Naive thymus-derived CD4-positive, alpha-beta T cell (primary cell): ENCODE measurements around the gene PLEKHA1. TPM values are rescaled to one million over a fixed set of nuclear protein-coding genes. Genes with fewer than 3 reads are reported as not detected.

Experiments used
- ATAC-seq: fragments of 150-1000 bp; cut with Tn5 transposase; 2 replicates; pipeline ENCODE4 v1.10.0; 2021; ENCODE audit warnings: mild to moderate bottlenecking, moderate library complexity
- CTCF ChIA-PET: fragments of 350-600 bp; sonication (Branson Sonifier 250); formaldehyde crosslinking; loops from one replicate; lab custom pipeline; 2021; ENCODE audit warnings: antibody characterized with exemption; lab: Charles Lee
- POLR2A ChIA-PET: fragments of 350-600 bp; sonication (Branson Sonifier 250); formaldehyde crosslinking; loops from one replicate; lab custom pipeline; 2021; ENCODE audit warnings: antibody characterized with exemption, inconsistent platforms; lab: Charles Lee
- DNase-seq, 9 donors: peaks; one replicate each; pipeline versions ENCODE4 v3.0.0 to v3.0.0-alpha.2; 2020 to 2022; ENCODE audit warnings: mixed read lengths in 1 of 9
- H3K27ac ChIP-seq: one replicate; pipeline ENCODE4 v1.7.0; 2013; ENCODE audit warnings: mild to moderate bottlenecking, low read depth, low read length, moderate library complexity
- H3K27me3 ChIP-seq, 2 donors: one replicate each; pipeline ENCODE4 v1.7.0; 2013; ENCODE audit warnings: low read length in 2 of 2, mild to moderate bottlenecking in 2 of 2, moderate library complexity in 2 of 2; ENCODE audit not compliant: control insufficient read depth in 2 of 2, insufficient read depth in 2 of 2
- H3K36me3 ChIP-seq, 3 experiments: 1 replicate in 2 of 3; 2 replicates in 1 of 3; pipeline ENCODE4 v1.7.0; 2013; ENCODE audit warnings: low read length in 3 of 3, mild to moderate bottlenecking in 3 of 3, moderate library complexity in 1 of 3; ENCODE audit not compliant: insufficient read depth in 3 of 3, control insufficient read depth in 2 of 3
- H3K4me1 ChIP-seq, 2 donors: one replicate each; pipeline ENCODE4 v1.7.0; 2013; ENCODE audit warnings: low read length in 2 of 2, mild to moderate bottlenecking in 2 of 2, moderate library complexity in 1 of 2; ENCODE audit not compliant: control insufficient read depth in 2 of 2, insufficient read depth in 2 of 2
- H3K4me3 ChIP-seq: 2 replicates; pipeline ENCODE4 v1.7.0; 2013; ENCODE audit warnings: mild to moderate bottlenecking, low read length
- H3K9me3 ChIP-seq, 3 experiments: 1 replicate in 2 of 3; 2 replicates in 1 of 3; pipeline ENCODE4 v1.7.0; 2013; ENCODE audit warnings: low read length in 3 of 3; ENCODE audit not compliant: control insufficient read depth in 2 of 3
- H3K27ac Mint-ChIP-seq, 9 donors: one replicate each; pipeline ENCODE4 v1.8.0; 2020 to 2022; ENCODE audit warnings: mixed read lengths in 9 of 9, mild to moderate bottlenecking in 8 of 9, moderate library complexity in 5 of 9, inconsistent platforms in 2 of 9
- H3K27me3 Mint-ChIP-seq, 5 donors: one replicate each; pipeline ENCODE4 v1.8.0; 2021 to 2022; ENCODE audit warnings: mixed read lengths in 5 of 5, mild to moderate bottlenecking in 1 of 5
- H3K36me3 Mint-ChIP-seq, 5 donors: one replicate each; pipeline ENCODE4 v1.8.0; 2020 to 2022; ENCODE audit warnings: mixed read lengths in 5 of 5, mild to moderate bottlenecking in 3 of 5, inconsistent platforms in 1 of 5
- H3K4me1 Mint-ChIP-seq, 7 donors: one replicate each; pipeline ENCODE4 v1.8.0; 2020 to 2022; ENCODE audit warnings: mixed read lengths in 7 of 7, mild to moderate bottlenecking in 3 of 7, inconsistent platforms in 1 of 7
- H3K4me3 Mint-ChIP-seq, 10 donors: one replicate each; pipeline ENCODE4 v1.8.0; 2020 to 2022; ENCODE audit warnings: mild to moderate bottlenecking in 10 of 10, mixed read lengths in 10 of 10, moderate library complexity in 6 of 10, inconsistent platforms in 2 of 10
- H3K9me3 Mint-ChIP-seq, 11 donors: one replicate each; pipeline ENCODE4 v1.8.0; 2020 to 2022; ENCODE audit warnings: mixed read lengths in 11 of 11, mild to moderate bottlenecking in 4 of 11, inconsistent platforms in 1 of 11, moderate library complexity in 1 of 11
- intact Hi-C, 2 donors: fragments of 100-400 bp; cut with micrococcal nuclease; formaldehyde crosslinking; loops; one replicate each; pipeline ENCODE4 v1.15.1; 2023
- polyA plus RNA-seq, 2 donors: library from polyadenylated mRNA; unstranded; fragments of 300-500 nt; fragmentation: Illumina TruSeq; gene quantifications; one replicate each; pipeline ENCODE4 v1.2.3, GENCODE V29; 2021
- total RNA-seq, 6 experiments: library from RNA in 5 of 6; stranded (reverse) in 5 of 6; gene quantifications; 1 replicate in 5 of 6; 2 replicates in 1 of 6; pipeline ENCODE4 v1.2.3 and lab custom pipeline; 2021 to 2026

PLEKHA1 gene
- total and polyA plus RNA-seq, 7 experiments from 2014 or later = 5.9 to 100 (median 87.2) TPM

DNA sequence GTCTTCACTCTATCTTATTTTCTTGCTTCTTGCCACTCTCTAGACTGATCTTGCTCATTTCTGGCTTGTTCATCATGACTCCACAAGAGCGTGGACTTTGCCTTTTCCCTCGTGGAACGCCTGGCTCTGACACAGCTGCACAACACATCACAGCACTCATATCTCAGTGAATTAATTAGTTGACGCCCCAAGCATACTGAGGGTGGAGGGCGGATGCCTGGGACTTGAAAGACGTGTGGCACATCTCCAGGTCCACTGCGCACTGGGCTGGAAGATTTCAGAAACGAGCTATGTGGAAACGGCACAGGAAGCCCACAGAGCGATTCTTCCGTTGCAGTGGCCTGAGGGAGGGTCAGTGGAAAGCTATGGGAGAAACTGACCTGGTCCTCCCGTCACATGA, 23.6 kb upstream of the PLEKHA1 start:
- DNase-seq (no peak), ATAC-seq (no peak)
- H3K27me3 Mint-ChIP-seq = peaks cover 0 to 6% (median 0%) of the 10 kb centered on the region in 5 donors
- ChIA-PET POLR2A (no interaction called here), CTCF (interaction anchor here (1.2 kb wide), 1 partner anchor 8 kb away, joined by 4 read pairs; no protein-coding TSS in a partner anchor)
- Histone ChIP-seq H3K4me1 (no peaks in the 10 kb centered on the region), H3K9me3 (no peaks in the 10 kb centered on the region), H3K27ac (no peak overlapping the region), H3K4me3 (no peak overlapping the region), H3K27me3 (no peaks in the 10 kb centered on the region), H3K36me3 (no peaks in the 10 kb centered on the region)
- peaks cover 0 to 3% (median 0%) of the 10 kb centered on the region in 7 donors for H3K4me1 Mint-ChIP-seq
- peaks cover 0 to 3% (median 0%) of the 10 kb centered on the region in 11 donors for H3K9me3 Mint-ChIP-seq
- peak overlapping the region in 1 of 9 donors; percentile 21 for H3K27ac Mint-ChIP-seq
- intact Hi-C loops = no loop called here
- peaks cover 0 to 5% (median 0%) of the 10 kb centered on the region in 5 donors for H3K36me3 Mint-ChIP-seq
- H3K4me3 Mint-ChIP-seq = no peak overlapping the region

DNA sequence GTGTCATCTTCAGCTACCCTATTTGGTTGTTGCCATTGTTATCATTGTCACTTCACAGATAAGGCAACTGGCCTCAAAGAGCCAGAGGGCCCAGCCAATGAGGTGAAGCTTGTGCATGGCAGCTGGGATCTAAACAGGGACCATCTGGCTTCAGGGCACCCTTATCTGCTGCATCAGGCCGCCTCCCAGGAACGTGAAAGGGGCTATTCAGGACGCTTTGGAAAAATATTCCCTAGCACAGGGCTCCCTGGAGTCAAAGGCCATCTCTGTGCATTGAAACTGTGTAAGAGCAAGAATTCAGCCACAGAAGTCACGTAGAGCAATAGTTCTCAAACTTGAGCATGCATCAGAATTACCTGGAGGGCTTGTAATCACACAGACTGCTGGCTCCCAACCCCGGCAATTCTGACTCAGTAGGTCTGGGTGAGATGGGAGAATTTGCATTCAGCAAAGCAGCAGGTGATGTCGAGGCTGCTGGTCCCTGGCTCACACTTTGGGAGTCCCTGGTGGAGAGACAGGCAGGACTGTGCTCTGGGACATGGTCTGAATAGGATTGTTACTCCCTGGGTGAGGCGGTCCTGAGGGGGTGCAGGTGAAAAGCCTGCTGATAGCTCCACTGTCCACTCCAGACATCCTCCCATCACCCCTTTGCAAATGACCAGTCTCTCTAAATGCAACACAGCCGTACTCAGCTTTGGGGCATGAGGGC, 21.5 kb upstream of the PLEKHA1 start:
- Mint-ChIP-seq H3K27ac (no peak overlapping the region), H3K4me3 (no peak overlapping the region), H3K36me3 (peaks cover 0 to 5% (median 0%) of the 10 kb centered on the region in 5 donors), H3K9me3 (peaks cover 0 to 5% (median under 1%) of the 10 kb centered on the region in 11 donors), H3K27me3 (peaks cover 0 to 6% (median 0%) of the 10 kb centered on the region in 5 donors), H3K4me1 (peaks cover 0 to 3% (median 0%) of the 10 kb centered on the region in 7 donors)
- H3K27me3 ChIP-seq = no peaks in the 10 kb centered on the region
- H3K4me1 ChIP-seq = no peaks in the 10 kb centered on the region
- POLR2A ChIA-PET = no interaction called here
- CTCF ChIA-PET = interaction anchor here (0.9 to 2.5 kb wide), 2 partner anchors 55 to 82 kb away, joined by 4 to 17 read pairs; no protein-coding TSS in a partner anchor
- no peak overlapping the region for H3K27ac ChIP-seq
- DNase-seq (no peak), ATAC-seq (no peak)
- H3K36me3 ChIP-seq = no peaks in the 10 kb centered on the region
- intact Hi-C loops = no loop called here
- H3K4me3 ChIP-seq = no peak overlapping the region
- H3K9me3 ChIP-seq = no peaks in the 10 kb centered on the region

DNA sequence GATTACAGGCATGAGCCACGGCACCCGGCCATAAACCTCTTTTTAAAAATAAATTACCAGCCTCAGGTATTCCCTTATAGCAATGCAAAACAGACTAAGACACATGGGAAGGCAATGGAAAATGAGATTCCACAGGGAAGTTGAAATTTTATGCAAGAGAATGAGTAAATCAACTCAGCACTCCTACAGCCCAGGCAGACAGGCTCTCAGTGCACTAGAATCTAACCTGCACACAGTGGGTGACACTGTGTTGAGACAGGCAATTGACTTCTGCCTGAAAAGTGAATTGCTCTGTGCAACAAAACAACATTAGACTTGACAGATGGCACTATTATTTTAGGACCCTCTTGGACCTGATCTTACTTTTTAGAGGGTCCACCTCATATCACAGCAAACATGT, 20.1 kb upstream of the PLEKHA1 start:
- POLR2A ChIA-PET = no interaction called here
- no peak overlapping the region for H3K27ac ChIP-seq
- H3K27me3 Mint-ChIP-seq = peaks cover 0 to 7% (median 0%) of the 10 kb centered on the region in 5 donors
- no peak overlapping the region for H3K4me3 ChIP-seq
- H3K4me3 Mint-ChIP-seq = no peak overlapping the region
- DNase-seq = no peak
- intact Hi-C loops = no loop called here
- H3K36me3 ChIP-seq = no peaks in the 10 kb centered on the region
- no peak overlapping the region for H3K27ac Mint-ChIP-seq
- no peak for ATAC-seq
- H3K9me3 Mint-ChIP-seq = peaks cover 0 to 17% (median 10%) of the 10 kb centered on the region in 11 donors
- no peaks in the 10 kb centered on the region for H3K4me1 ChIP-seq
- no peaks in the 10 kb centered on the region for H3K9me3 ChIP-seq
- no peaks in the 10 kb centered on the region for H3K27me3 ChIP-seq
- peaks cover 0 to 10% (median 5%) of the 10 kb centered on the region in 5 donors for H3K36me3 Mint-ChIP-seq
- peaks cover 0 to 3% (median 0%) of the 10 kb centered on the region in 7 donors for H3K4me1 Mint-ChIP-seq
- CTCF ChIA-PET = interaction anchor here (2.5 kb wide), 1 partner anchor 81 kb away, joined by 17 read pairs; no protein-coding TSS in a partner anchor

DNA sequence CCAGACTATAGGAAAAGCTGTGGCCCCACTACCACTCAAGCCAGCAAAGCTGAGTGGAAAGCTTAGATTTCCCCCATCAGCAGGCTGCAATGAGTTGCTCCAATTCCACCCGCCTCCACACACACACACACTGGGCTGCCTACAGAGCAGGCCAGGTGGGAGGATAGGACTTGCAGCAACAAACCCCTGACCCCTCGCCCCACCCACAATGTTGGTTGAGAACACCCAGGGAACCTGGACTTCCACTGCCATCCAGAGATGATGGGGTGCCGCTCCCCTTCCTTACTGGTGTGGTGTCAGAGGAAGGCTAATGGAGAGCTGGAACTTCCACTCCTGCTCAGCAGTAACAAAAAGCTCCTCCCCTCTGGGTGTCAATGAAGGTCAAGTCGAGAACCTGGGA, 16.8 kb upstream of the PLEKHA1 start:
- DNase-seq (no peak), ATAC-seq (no peak)
- ChIA-PET POLR2A (no interaction called here), CTCF (no interaction called here)
- Histone ChIP-seq H3K27ac (no peak overlapping the region), H3K36me3 (no peaks in the 10 kb centered on the region), H3K9me3 (no peaks in the 10 kb centered on the region), H3K4me3 (no peak overlapping the region), H3K27me3 (no peaks in the 10 kb centered on the region), H3K4me1 (no peaks in the 10 kb centered on the region)
- H3K27ac Mint-ChIP-seq = no peak overlapping the region
- intact Hi-C loops = no loop called here
- H3K4me1 Mint-ChIP-seq = peaks cover 0 to 1% (median 0%) of the 10 kb centered on the region in 7 donors
- H3K27me3 Mint-ChIP-seq = peaks cover 0 to 7% (median 0%) of the 10 kb centered on the region in 5 donors
- H3K9me3 Mint-ChIP-seq = peaks cover 0 to 22% (median 10%) of the 10 kb centered on the region in 11 donors
- H3K36me3 Mint-ChIP-seq = peaks cover 0 to 10% (median 5%) of the 10 kb centered on the region in 5 donors
- no peak overlapping the region for H3K4me3 Mint-ChIP-seq

DNA sequence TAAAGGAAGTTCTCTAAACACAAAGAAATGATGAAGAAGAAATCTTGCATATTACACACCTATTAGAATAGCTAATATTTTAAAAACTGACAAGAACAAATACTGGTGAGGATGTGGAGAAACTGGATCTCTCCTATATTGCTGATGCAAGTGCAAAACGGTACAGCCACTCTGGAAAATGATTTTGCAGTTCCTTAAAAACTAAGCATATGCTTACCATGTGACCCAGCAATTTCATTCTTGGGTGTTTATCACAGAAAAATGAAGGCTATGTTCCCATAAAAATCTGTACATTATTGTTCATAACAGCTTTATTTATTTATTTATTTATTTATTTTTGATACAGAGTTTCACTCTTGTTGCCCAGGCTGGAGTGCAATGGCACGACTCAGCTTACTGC, 14.9 kb upstream of the PLEKHA1 start:
- Histone ChIP-seq H3K4me1 (no peaks in the 10 kb centered on the region), H3K9me3 (no peaks in the 10 kb centered on the region), H3K27me3 (no peaks in the 10 kb centered on the region), H3K4me3 (no peak overlapping the region), H3K36me3 (no peaks in the 10 kb centered on the region), H3K27ac (no peak overlapping the region)
- ATAC-seq (no peak), DNase-seq (no peak)
- peaks cover 0 to 12% (median 0%) of the 10 kb centered on the region in 5 donors for H3K27me3 Mint-ChIP-seq
- intact Hi-C loops = no loop called here
- H3K36me3 Mint-ChIP-seq = peaks cover 0 to 10% (median 5%) of the 10 kb centered on the region in 5 donors
- no peak overlapping the region for H3K4me3 Mint-ChIP-seq
- peaks cover 0 to 22% (median 10%) of the 10 kb centered on the region in 11 donors for H3K9me3 Mint-ChIP-seq
- no peak overlapping the region for H3K27ac Mint-ChIP-seq
- ChIA-PET POLR2A (interaction anchor here (0.9 kb wide), 1 partner anchor 10 kb away, joined by 4 read pairs; no protein-coding TSS in a partner anchor), CTCF (interaction anchor here (1.1 to 1.3 kb wide), 2 partner anchors 16 to 76 kb away, joined by 4 read pairs; no protein-coding TSS in a partner anchor)
- peaks cover 0 to 3% (median 0%) of the 10 kb centered on the region in 7 donors for H3K4me1 Mint-ChIP-seq

DNA sequence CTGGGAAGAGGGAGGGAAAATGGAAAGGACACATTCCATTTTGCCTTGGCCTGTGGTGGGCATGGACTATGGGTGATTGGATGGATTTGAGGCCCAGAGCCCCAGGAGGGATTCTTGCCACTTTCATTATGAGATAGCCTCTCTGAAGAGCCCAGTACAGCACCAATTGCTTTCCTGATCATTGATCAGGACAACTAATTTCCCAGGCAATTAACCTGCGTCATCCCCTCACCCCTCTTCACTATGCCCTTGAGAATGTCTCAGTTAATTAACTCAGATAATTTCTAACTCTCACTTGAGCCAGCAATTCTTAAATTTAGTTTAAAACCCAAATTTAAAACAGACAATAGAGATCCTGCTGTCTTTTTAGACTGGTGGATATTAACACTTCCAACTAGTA, 13.5 kb upstream of the PLEKHA1 start:
- peaks cover 0 to 15% (median 0%) of the 10 kb centered on the region in 5 donors for H3K27me3 Mint-ChIP-seq
- POLR2A ChIA-PET = no interaction called here
- no peak overlapping the region for H3K4me3 ChIP-seq
- no peak for ATAC-seq
- no peak overlapping the region for H3K27ac Mint-ChIP-seq
- no peak overlapping the region for H3K27ac ChIP-seq
- H3K4me1 ChIP-seq = no peaks in the 10 kb centered on the region
- DNase-seq = no peak
- no peak overlapping the region for H3K4me3 Mint-ChIP-seq
- no peaks in the 10 kb centered on the region for H3K9me3 ChIP-seq
- CTCF ChIA-PET = interaction anchor here (1.1 kb wide), 1 partner anchor 75 kb away, joined by 4 read pairs; no protein-coding TSS in a partner anchor
- H3K9me3 Mint-ChIP-seq = peaks cover 0 to 22% (median 10%) of the 10 kb centered on the region in 11 donors
- peaks cover 0 to 10% (median 5%) of the 10 kb centered on the region in 5 donors for H3K36me3 Mint-ChIP-seq
- H3K4me1 Mint-ChIP-seq = peaks cover 0 to 5% (median 0%) of the 10 kb centered on the region in 7 donors
- H3K36me3 ChIP-seq = no peaks in the 10 kb centered on the region
- H3K27me3 ChIP-seq = no peaks in the 10 kb centered on the region
- intact Hi-C loops = no loop called here
